Mesenchymal stem cell (in vitro differentiated cells and primary cell): Measurements from ENCODE around the gene AMPD2.
A peak's percentile ranks its signal among the peaks of the same experiment; 100 is the strongest.
"Not testable (repeated sequence)": the region's sequence is repeated elsewhere in the genome, so short reads cannot be mapped to it uniquely, and the experiment has no call there.

ENCODE experiments used
- DNase-seq: peaks from one replicate; pipeline ENCODE4 v3.0.0-alpha.2; 2013
- H2AFZ ChIP-seq: one replicate; pipeline ENCODE4 v1.6.1; 2013; ENCODE audit warnings: low read depth, mild to moderate bottlenecking, control low read depth, inconsistent platforms, low read length, moderate library complexity
- H2AK5ac ChIP-seq: 2 replicates; pipeline ENCODE4 v1.6.1; 2013; ENCODE audit warnings: low read length, moderate library complexity, mild to moderate bottlenecking, inconsistent platforms; ENCODE audit not compliant: severe bottlenecking
- H2BK120ac ChIP-seq: one replicate; pipeline ENCODE4 v1.6.1; 2013; ENCODE audit warnings: low read depth, mild to moderate bottlenecking, inconsistent platforms, low read length, moderate library complexity
- H2BK12ac ChIP-seq, 2 experiments: one replicate each; pipeline ENCODE4 v1.6.1; 2013; ENCODE audit warnings: inconsistent platforms in 2 of 2, low read length in 2 of 2, mild to moderate bottlenecking in 2 of 2, moderate library complexity in 2 of 2, control low read depth in 1 of 2
- H2BK15ac ChIP-seq: one replicate; pipeline ENCODE4 v1.6.1; 2013; ENCODE audit warnings: mild to moderate bottlenecking, low read depth, inconsistent platforms; ENCODE audit not compliant: poor library complexity, severe bottlenecking
- H2BK5ac ChIP-seq: 2 replicates; pipeline ENCODE4 v1.6.1; 2013; ENCODE audit warnings: low read depth, mild to moderate bottlenecking, low read length, control low read depth, inconsistent platforms; ENCODE audit not compliant: poor library complexity, severe bottlenecking
- H3K14ac ChIP-seq, 2 experiments: one replicate each; pipeline ENCODE4 v1.6.1; 2013; ENCODE audit warnings: inconsistent platforms in 2 of 2, low read length in 2 of 2, control low read depth in 1 of 2, mild to moderate bottlenecking in 1 of 2, moderate library complexity in 1 of 2
- H3K18ac ChIP-seq, 2 experiments: one replicate each; pipeline ENCODE4 v1.6.1; 2013; ENCODE audit warnings: inconsistent platforms in 2 of 2, low read length in 2 of 2, control low read depth in 1 of 2, low read depth in 1 of 2, mild to moderate bottlenecking in 1 of 2
- H3K23ac ChIP-seq, 2 experiments: one replicate each; pipeline ENCODE4 v1.6.1; 2013; ENCODE audit warnings: inconsistent platforms in 2 of 2, low read length in 2 of 2, mild to moderate bottlenecking in 2 of 2, moderate library complexity in 2 of 2, control low read depth in 1 of 2
- H3K27ac ChIP-seq: 2 replicates; pipeline ENCODE4 v1.5.1; 2013; ENCODE audit warnings: mild to moderate bottlenecking, moderate library complexity, low read length, control low read depth, inconsistent platforms; ENCODE audit not compliant: poor library complexity, severe bottlenecking
- H3K27me3 ChIP-seq, 2 experiments: 2 replicates each; pipeline versions ENCODE4 v1.6.1 to v1.7.0; 2013; ENCODE audit warnings: low read length in 2 of 2, mild to moderate bottlenecking in 2 of 2, moderate library complexity in 2 of 2, control low read depth in 1 of 2, inconsistent platforms in 1 of 2; ENCODE audit not compliant: control insufficient read depth in 1 of 2, insufficient read depth in 1 of 2
- H3K36me3 ChIP-seq, 2 experiments: 2 replicates each; pipeline versions ENCODE4 v1.6.1 to v1.7.0; 2013; ENCODE audit warnings: low read length in 2 of 2, control low read depth in 1 of 2, inconsistent platforms in 1 of 2, low read depth in 1 of 2, mild to moderate bottlenecking in 1 of 2; ENCODE audit not compliant: insufficient read depth in 2 of 2, control insufficient read depth in 1 of 2
- H3K4ac ChIP-seq, 2 experiments: one replicate each; pipeline ENCODE4 v1.6.1; 2013; ENCODE audit warnings: inconsistent platforms in 2 of 2, low read length in 2 of 2, mild to moderate bottlenecking in 2 of 2, moderate library complexity in 2 of 2, control low read depth in 1 of 2, low read depth in 1 of 2
- H3K4me1 ChIP-seq: 2 replicates; pipeline ENCODE4 v1.6.1; 2013; ENCODE audit warnings: low read depth, low read length, control low read depth; ENCODE audit not compliant: control insufficient read depth, insufficient read depth
- H3K4me2 ChIP-seq: 2 replicates; pipeline ENCODE4 v1.6.1; 2013; ENCODE audit warnings: low read length, mild to moderate bottlenecking, inconsistent platforms; ENCODE audit not compliant: poor library complexity, severe bottlenecking
- H3K4me3 ChIP-seq, 2 experiments: 2 replicates each; pipeline versions ENCODE4 v1.5.1 to v1.7.0; 2013; ENCODE audit warnings: low read length in 2 of 2, mild to moderate bottlenecking in 2 of 2, control low read depth in 1 of 2, low read depth in 1 of 2; ENCODE audit not compliant: insufficient read depth in 1 of 2
- H3K79me1 ChIP-seq: replicated peaks from 2 replicates; pipeline ENCODE4 v1.6.1; 2013; ENCODE audit warnings: mild to moderate bottlenecking, control low read depth, low read length, inconsistent platforms; ENCODE audit not compliant: poor library complexity, severe bottlenecking
- H3K9ac ChIP-seq: 2 replicates; pipeline ENCODE4 v1.7.0; 2013; ENCODE audit warnings: mild to moderate bottlenecking, low read length, moderate library complexity
- H3K9me3 ChIP-seq: 2 replicates; pipeline ENCODE4 v1.7.0; 2013; ENCODE audit warnings: mild to moderate bottlenecking, low read length; ENCODE audit not compliant: control insufficient read depth
- H4K8ac ChIP-seq: one replicate; pipeline ENCODE4 v1.6.1; 2013; ENCODE audit warnings: inconsistent platforms, mild to moderate bottlenecking, low read length, moderate library complexity
- H4K91ac ChIP-seq: one replicate; pipeline ENCODE4 v1.6.1; 2013; ENCODE audit warnings: mild to moderate bottlenecking, low read length, inconsistent platforms
- WGBS: methylation state at CpG from one replicate; pipeline ENCODE4 v1.1.7; 2013; ENCODE audit warnings: mixed read lengths; 5-methylcytosine and 5-hydroxymethylcytosine counted together

The AMPD2 gene

DNA sequence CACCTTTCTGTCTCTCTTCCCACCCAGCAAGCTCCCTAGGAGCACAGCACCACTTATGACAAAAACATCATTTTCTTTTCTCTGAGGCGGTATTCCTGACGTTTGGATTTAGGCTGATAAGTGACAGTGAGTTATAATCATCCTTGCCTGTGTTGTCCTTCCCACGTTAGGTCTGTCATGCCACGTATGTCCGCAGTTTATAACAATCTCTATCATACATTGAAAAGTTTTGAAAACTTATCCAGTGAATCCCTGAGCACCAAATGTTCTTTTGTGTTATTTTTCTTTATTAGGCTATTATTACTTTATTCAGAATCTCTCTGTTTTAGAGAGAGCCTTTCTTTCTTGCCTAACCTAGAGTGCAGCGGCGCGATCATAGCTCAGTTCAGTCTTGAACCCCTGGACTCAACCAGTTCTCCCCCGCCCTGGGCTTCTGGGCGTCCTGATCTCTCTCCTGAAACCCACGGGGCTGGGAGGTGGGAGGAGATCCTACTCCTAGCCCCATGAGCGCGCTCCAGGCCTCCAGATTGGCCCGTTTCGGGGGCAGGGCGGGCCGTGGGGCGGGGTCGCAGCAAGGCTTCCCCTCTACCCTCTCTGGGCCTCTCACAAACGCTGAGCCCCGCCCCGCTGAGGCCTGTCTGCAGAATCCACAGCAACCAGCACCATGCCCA, 48.0 kb downstream of the AMPD2 start, which contains the start of gene GSTM2:
Gene GSTM2 (plus strand): TSS at position 606 of the 671 bp plus-strand sequence. CDS start 59 bp downstream, at position 665.
- WGBS: 28% methylated on average over 14 of the region's 22 CpGs
- peaks cover 9% of the 10 kb centered on the region for H3K4me1 ChIP-seq

GRCh38 chr1:109668123-109668775, 48.6 kb downstream of the AMPD2 start:
- no peaks in the 10 kb centered on the region for H3K27me3 ChIP-seq
- H2AFZ ChIP-seq: peak overlapping the region; percentile 72
- peak overlapping the region; percentile 63 to 85 for H3K4me3 ChIP-seq
- peak overlapping the region; percentile 73 for H3K4me2 ChIP-seq
- no peak overlapping the region for H2BK15ac ChIP-seq
- peaks cover 1% of the 10 kb centered on the region for H3K79me1 ChIP-seq
- no peak overlapping the region for H2BK5ac ChIP-seq
- peak overlapping the region; percentile 84 for H3K9ac ChIP-seq
- no peak overlapping the region for H4K8ac ChIP-seq
- H3K4me1 ChIP-seq: peaks cover 9% of the 10 kb centered on the region
- no peak for DNase-seq
- WGBS: 18% methylated on average over 25 of the region's 26 CpGs
- H3K14ac ChIP-seq: no peak overlapping the region
- H3K27ac ChIP-seq: no peak overlapping the region
- H3K4ac ChIP-seq: peak overlapping the region in 1 of 2 experiments; percentile 17
- H3K9me3 ChIP-seq: no peaks in the 10 kb centered on the region
- no peak overlapping the region for H3K23ac ChIP-seq
- peaks cover 2 to 18% of the 10 kb centered on the region in 2 experiments for H3K36me3 ChIP-seq
- H2BK120ac ChIP-seq: no peak overlapping the region
- peak overlapping the region in 1 of 2 experiments; percentile 25 for H2BK12ac ChIP-seq
- H2AK5ac ChIP-seq: no peak overlapping the region
- H4K91ac ChIP-seq: peak overlapping the region; percentile 0
- peak overlapping the region in 1 of 2 experiments; percentile 80 for H3K18ac ChIP-seq

More for the DNA sequence above, 48.0 kb downstream of the AMPD2 start, which contains the start of gene GSTM2:
- peak within 1 kb of the TSS; percentile 73 for H3K4me2 ChIP-seq
- peak within 1 kb of the TSS; percentile 60 for H4K8ac ChIP-seq
- H3K79me1 ChIP-seq: peaks cover 1% of the 10 kb centered on the region
- H3K4ac ChIP-seq: peak within 1 kb of the TSS; percentile 17 to 91
- no peaks in the 10 kb centered on the region for H3K9me3 ChIP-seq
- peak within 1 kb of the TSS; percentile 73 for H2AFZ ChIP-seq
- no peak within 1 kb of the TSS for H3K27ac ChIP-seq
- no peaks in the 10 kb centered on the region for H3K27me3 ChIP-seq
- peak within 1 kb of the TSS in 1 of 2 experiments; percentile 80 for H3K18ac ChIP-seq
- peaks cover 0 to 16% of the 10 kb centered on the region in 2 experiments for H3K36me3 ChIP-seq
- peak within 1 kb of the TSS; percentile 50 for H4K91ac ChIP-seq
- H2BK12ac ChIP-seq: peak within 1 kb of the TSS; percentile 56 to 84
- peak within 1 kb of the TSS; percentile 49 for H2BK120ac ChIP-seq
- H3K9ac ChIP-seq: peak within 1 kb of the TSS; percentile 84
- DNase-seq: peak; percentile 91
- no peak within 1 kb of the TSS for H3K23ac ChIP-seq
- H3K14ac ChIP-seq: no peak within 1 kb of the TSS
- no peak within 1 kb of the TSS for H2BK5ac ChIP-seq
- H2AK5ac ChIP-seq: no peak within 1 kb of the TSS
- H3K4me3 ChIP-seq: peak within 1 kb of the TSS; percentile 63 to 85
- H2BK15ac ChIP-seq: no peak within 1 kb of the TSS

GRCh38 chr1:109669246-109669948, 49.8 kb downstream of the AMPD2 start:
- H2BK12ac ChIP-seq: no peak overlapping the region
- no peak overlapping the region for H4K8ac ChIP-seq
- no peak for DNase-seq
- H3K36me3 ChIP-seq: peaks cover 4 to 24% of the 10 kb centered on the region in 2 experiments
- H2AK5ac ChIP-seq: no peak overlapping the region
- H3K4me3 ChIP-seq: no peak overlapping the region
- no peak overlapping the region for H3K18ac ChIP-seq
- H3K9me3 ChIP-seq: no peaks in the 10 kb centered on the region
- H2AFZ ChIP-seq: no peak overlapping the region
- H3K14ac ChIP-seq: no peak overlapping the region
- H3K27ac ChIP-seq: no peak overlapping the region
- no peak overlapping the region for H2BK120ac ChIP-seq
- WGBS: 94% methylated on average over 21 of the region's 22 CpGs
- no peak overlapping the region for H3K4ac ChIP-seq
- no peak overlapping the region for H3K9ac ChIP-seq
- H4K91ac ChIP-seq: no peak overlapping the region
- H2BK15ac ChIP-seq: no peak overlapping the region
- no peak overlapping the region for H2BK5ac ChIP-seq
- H3K23ac ChIP-seq: no peak overlapping the region
- H3K79me1 ChIP-seq: peaks cover 1% of the 10 kb centered on the region
- H3K27me3 ChIP-seq: no peaks in the 10 kb centered on the region
- H3K4me2 ChIP-seq: no peak overlapping the region
- peaks cover 9% of the 10 kb centered on the region for H3K4me1 ChIP-seq

- H3K9ac ChIP-seq, H3K18ac ChIP-seq, H3K4me2 ChIP-seq, H3K9me3 ChIP-seq, H3K27ac ChIP-seq, H4K91ac ChIP-seq, DNase-seq, H3K27me3 ChIP-seq, H2AK5ac ChIP-seq, H3K4me3 ChIP-seq, H4K8ac ChIP-seq, H2BK12ac ChIP-seq, H2BK5ac ChIP-seq, H3K23ac ChIP-seq, H3K4me1 ChIP-seq, H3K79me1 ChIP-seq, H2BK15ac ChIP-seq, H3K4ac ChIP-seq, H3K14ac ChIP-seq, H2AFZ ChIP-seq, H2BK120ac ChIP-seq: not testable (repeated sequence)
- WGBS: 98% methylated on average over 3 of the region's 5 CpGs
- peaks cover 4 to 24% of the 10 kb centered on the region in 2 experiments for H3K36me3 ChIP-seq
These were observed 50.3 kb downstream of the AMPD2 start for GRCh38 chr1:109669949-109670302.
